GM19193 (cell line): ENCODE data around the gene TGFBR3L.

Experiments
- POLR2A ChIP-seq: IDR thresholded peaks from 4 replicates; pipeline ENCODE4 v1.6.1; 2011; ENCODE audit not compliant: insufficient read depth, insufficient read length; ENCODE audit errors: extremely low read depth

TGFBR3L gene

GRCh38 chr19:7873304-7874075, 41.1 kb upstream of the TGFBR3L start:
- no peak for TF ChIP-seq POLR2A

GRCh38 chr19:7874076-7874896, 40.3 kb upstream of the TGFBR3L start, which contains the start of gene PRR36:
PRR36 (minus strand) TSS chr19:7874390; CDS start chr19:7873689, 701 bp downstream.
- no peak for TF ChIP-seq POLR2A

DNA sequence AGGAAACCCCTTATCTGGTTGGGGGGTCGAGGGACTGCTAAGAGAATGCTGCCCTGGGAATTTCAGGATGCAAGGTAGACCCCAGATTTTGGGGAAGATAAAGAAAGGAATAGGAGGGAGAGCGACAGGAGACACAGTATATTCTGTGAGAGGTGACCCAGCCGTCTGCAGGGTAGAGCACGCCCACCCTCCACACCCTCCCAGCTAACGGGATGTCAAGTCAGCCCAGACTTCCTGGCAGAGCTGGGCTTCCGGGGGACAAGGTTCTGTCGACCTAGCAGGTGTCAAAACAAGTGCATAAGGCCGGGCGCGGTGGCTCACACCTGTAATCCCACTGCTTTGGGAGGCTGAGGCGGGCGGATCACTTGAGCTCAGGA, 39.7 kb upstream of the TGFBR3L start:
- no peak for TF ChIP-seq POLR2A

- TF ChIP-seq POLR2A, result no peak
These were observed 37.3 kb upstream of the TGFBR3L start for GRCh38 chr19:7877249-7877836.

- TF ChIP-seq POLR2A, result no peak
These were observed 35.4 kb upstream of the TGFBR3L start for GRCh38 chr19:7879111-7879807.

GRCh38 chr19:7879836-7880235, 34.8 kb upstream of the TGFBR3L start:
- no peak for TF ChIP-seq POLR2A

DNA sequence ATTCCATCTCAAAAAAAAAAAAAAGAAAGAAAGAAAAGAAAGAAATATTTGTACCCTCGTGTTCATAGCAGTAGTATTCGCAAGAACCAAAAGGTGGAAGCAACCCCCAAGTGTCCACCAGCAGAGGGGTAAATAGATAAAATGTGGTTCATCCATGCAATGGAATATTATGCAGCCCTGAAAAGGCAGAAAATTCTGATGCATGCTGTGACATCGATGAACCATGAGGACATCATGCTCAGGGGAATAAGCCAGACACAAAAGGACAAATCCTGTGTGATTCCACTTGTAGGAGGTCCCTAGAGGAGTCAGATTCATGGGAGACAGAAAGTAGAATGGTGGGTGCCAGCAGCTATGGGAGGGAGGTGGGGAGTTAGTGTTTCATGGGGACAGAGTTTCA, 32.7 kb upstream of the TGFBR3L start:
- no peak for TF ChIP-seq POLR2A

DNA sequence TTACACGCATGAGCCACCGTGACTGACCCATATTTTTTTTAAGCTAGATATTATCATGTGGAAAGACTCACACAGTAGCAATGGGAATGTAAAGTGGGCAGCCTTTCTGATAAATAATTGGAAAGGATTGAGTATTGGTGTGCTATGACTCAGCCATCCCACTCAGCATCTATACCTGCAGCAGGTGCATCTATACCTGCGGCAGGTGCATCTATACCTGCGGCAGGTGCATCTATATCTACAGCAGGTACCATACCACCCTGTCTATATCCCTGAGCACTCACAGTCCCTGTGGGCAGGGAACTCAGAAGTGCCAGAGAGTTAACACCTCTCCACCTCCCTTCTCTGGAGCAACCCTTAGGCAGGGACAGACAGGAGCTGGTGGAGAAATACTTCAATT, 31.5 kb upstream of the TGFBR3L start:
- no peak for TF ChIP-seq POLR2A

- no peak for TF ChIP-seq POLR2A
These were observed 30.6 kb upstream of the TGFBR3L start for GRCh38 chr19:7883796-7884570.

DNA sequence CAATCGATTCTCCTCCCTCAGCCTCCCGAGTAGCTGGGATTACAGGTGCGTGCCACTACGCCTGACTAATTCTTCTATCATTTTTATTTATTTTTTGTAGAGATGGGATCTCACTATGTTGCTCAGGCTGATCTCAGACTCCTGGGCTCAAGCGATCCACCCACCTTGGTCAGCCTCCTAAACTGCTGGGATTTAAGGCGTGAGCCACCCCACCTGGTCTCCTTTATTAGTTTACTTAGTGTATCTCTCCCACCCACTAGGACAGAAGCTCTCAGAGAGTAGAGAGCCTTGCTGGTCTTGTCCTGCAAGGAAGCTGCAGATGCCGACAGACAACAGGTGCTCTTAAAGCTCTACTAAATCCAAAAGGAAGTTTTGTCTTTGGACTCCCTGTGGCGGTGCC, 28.8 kb upstream of the TGFBR3L start:
- no peak for TF ChIP-seq POLR2A

- no peak for TF ChIP-seq POLR2A
These were observed 27.1 kb upstream of the TGFBR3L start for GRCh38 chr19:7887408-7888144.

- TF ChIP-seq POLR2A, result no peak
These were observed 26.3 kb upstream of the TGFBR3L start, which contains the start of gene LRRC8E for GRCh38 chr19:7888145-7888825. LRRC8E (plus strand) TSS chr19:7888510; CDS start chr19:7895604, 7,094 bp downstream.

- TF ChIP-seq POLR2A, result no peak
These were observed 25.8 kb upstream of the TGFBR3L start for GRCh38 chr19:7888826-7889217.
